ENCODE results near the gene RIPOR3. TPM values are rescaled to one million over a fixed set of nuclear protein-coding genes. Genes with fewer than 3 reads are reported as not detected.
"Not testable (repeated sequence)": the region's sequence is repeated elsewhere in the genome, so short reads cannot be mapped to it uniquely, and the experiment has no call there.

The RIPOR3 gene
- total RNA-seq, 1 donor from 2014 or later, result 1.9 TPM

- peak; percentile 60 for DNase-seq (ENCODE audit: low spot score)
These were observed 131.3 kb downstream of the RIPOR3 start for GRCh38 chr20:50559856-50560638.

- DNase-seq (ENCODE audit: low spot score), result no peak
These were observed 132.2 kb downstream of the RIPOR3 start for GRCh38 chr20:50559149-50559548.

GRCh38 chr20:50558483-50558925 is 132.8 kb downstream of the RIPOR3 start:
- no peak for DNase-seq (ENCODE audit: low spot score)

GRCh38 chr20:50557549-50558134 is 133.7 kb downstream of the RIPOR3 start:
- DNase-seq (ENCODE audit: low spot score), result no peak

- DNase-seq (ENCODE audit: low spot score), result no peak
These were observed 135.7 kb downstream of the RIPOR3 start for GRCh38 chr20:50555662-50556061.

GRCh38 chr20:50554694-50555579 is 136.4 kb downstream of the RIPOR3 start:
- no peak for DNase-seq (ENCODE audit: low spot score)

- DNase-seq (ENCODE audit: low spot score), result no peak
These were observed 138.4 kb downstream of the RIPOR3 start for GRCh38 chr20:50552979-50553378.

- DNase-seq (ENCODE audit: low spot score), result no peak
These were observed 140.1 kb downstream of the RIPOR3 start for GRCh38 chr20:50551288-50551687.

- no peak for DNase-seq (ENCODE audit: low spot score)
These were observed 140.8 kb downstream of the RIPOR3 start for GRCh38 chr20:50550531-50550930.

- no peak for DNase-seq (ENCODE audit: low spot score)
These were observed 142.9 kb downstream of the RIPOR3 start for GRCh38 chr20:50548396-50548795.

- DNase-seq (ENCODE audit: low spot score), result no peak
These were observed 143.4 kb downstream of the RIPOR3 start for GRCh38 chr20:50547964-50548363.

- no peak for DNase-seq (ENCODE audit: low spot score)
These were observed 144.5 kb downstream of the RIPOR3 start for GRCh38 chr20:50546729-50547314.

GRCh38 chr20:50545126-50545525 is 146.2 kb downstream of the RIPOR3 start:
- no peak for DNase-seq (ENCODE audit: low spot score)

GRCh38 chr20:50543326-50543725 is 148.0 kb downstream of the RIPOR3 start:
- DNase-seq (ENCODE audit: low spot score), result no peak

GRCh38 chr20:50541606-50542041 is 149.7 kb downstream of the RIPOR3 start:
- no peak for DNase-seq (ENCODE audit: low spot score)

GRCh38 chr20:50540620-50541605 is 150.4 kb downstream of the RIPOR3 start:
- DNase-seq (ENCODE audit: low spot score), result peak; percentile 47

GRCh38 chr20:50539798-50540197 is 151.5 kb downstream of the RIPOR3 start:
- DNase-seq (ENCODE audit: low spot score), result not testable (repeated sequence)

GRCh38 chr20:50538276-50538675 is 153.1 kb downstream of the RIPOR3 start:
- DNase-seq (ENCODE audit: low spot score), result peak; percentile 43

- no peak for DNase-seq (ENCODE audit: low spot score)
These were observed 153.7 kb downstream of the RIPOR3 start for GRCh38 chr20:50537546-50538201.

GRCh38 chr20:50536333-50536732 is 155.0 kb downstream of the RIPOR3 start:
- no peak for DNase-seq (ENCODE audit: low spot score)

All from umbilical cord (tissue), 2 donors.